GM19238 (cell line): ENCODE data around the gene GMDS.

Experiments
- DNase-seq: peaks from one replicate; pipeline ENCODE4 v3.0.0; 2011; ENCODE audit warnings: low spot score; ENCODE audit not compliant: insufficient read length

The GMDS gene

GRCh38 chr6:1780251-1780867 is 465.0 kb downstream of the GMDS start:
- no peak for DNase-seq

- DNase-seq: no peak
Measured at GRCh38 chr6:1778686-1779235, 466.6 kb downstream of the GMDS start.

GRCh38 chr6:1777921-1778685 is 467.3 kb downstream of the GMDS start:
- DNase-seq: no peak

GRCh38 chr6:1775441-1775840 is 470.0 kb downstream of the GMDS start:
- no peak for DNase-seq

GRCh38 chr6:1774226-1774915 is 471.0 kb downstream of the GMDS start:
- no peak for DNase-seq

GRCh38 chr6:1773700-1774099 is 471.7 kb downstream of the GMDS start:
- no peak for DNase-seq

- no peak for DNase-seq
Measured at GRCh38 chr6:1770968-1771723, 474.3 kb downstream of the GMDS start.

GRCh38 chr6:1770435-1770843 is 475.0 kb downstream of the GMDS start:
- DNase-seq: no peak

- no peak for DNase-seq
Measured at GRCh38 chr6:1767481-1768246, 477.7 kb downstream of the GMDS start.

- no peak for DNase-seq
Measured at GRCh38 chr6:1766654-1767053, 478.8 kb downstream of the GMDS start.

GRCh38 chr6:1765160-1765903 is 480.1 kb downstream of the GMDS start:
- DNase-seq: no peak

GRCh38 chr6:1764397-1764987 is 480.9 kb downstream of the GMDS start:
- DNase-seq: no peak

GRCh38 chr6:1763404-1763803 is 482.0 kb downstream of the GMDS start:
- no peak for DNase-seq

GRCh38 chr6:1762203-1762602 is 483.2 kb downstream of the GMDS start:
- DNase-seq: no peak

GRCh38 chr6:1761477-1761877 is 483.9 kb downstream of the GMDS start:
- DNase-seq: no peak

GRCh38 chr6:1760876-1761275 is 484.5 kb downstream of the GMDS start:
- DNase-seq: no peak

- DNase-seq: no peak
Measured at GRCh38 chr6:1759870-1760269, 485.5 kb downstream of the GMDS start.

- no peak for DNase-seq
Measured at GRCh38 chr6:1758076-1758679, 487.2 kb downstream of the GMDS start.

- DNase-seq: no peak
Measured at GRCh38 chr6:1757131-1757530, 488.3 kb downstream of the GMDS start.
